Memory B cell (primary cell): ENCODE results near the gene C17orf114.
A peak's percentile ranks its signal among the peaks of the same experiment; 100 is the strongest.

Experiments used
- ATAC-seq: fragments of 150-1000 bp; cut with Tn5 transposase; 2 replicates; pipeline ENCODE4 v1.10.0; 2021; ENCODE audit warnings: low read depth, mild to moderate bottlenecking, moderate library complexity
- DNase-seq, 2 donors: peaks; one replicate each; pipeline ENCODE4 v3.0.0; 2022; ENCODE audit warnings: low spot score in 2 of 2
- H3K27ac Mint-ChIP-seq: one replicate; pipeline ENCODE4 v1.8.0; 2022; ENCODE audit warnings: mild to moderate bottlenecking, moderate library complexity, mixed read lengths
- H3K27me3 Mint-ChIP-seq: one replicate; pipeline ENCODE4 v1.8.0; 2022; ENCODE audit warnings: mixed read lengths
- H3K36me3 Mint-ChIP-seq: one replicate; pipeline ENCODE4 v1.8.0; 2022; ENCODE audit warnings: mild to moderate bottlenecking, mixed read lengths
- H3K4me1 Mint-ChIP-seq: one replicate; pipeline ENCODE4 v1.8.0; 2022; ENCODE audit warnings: mixed read lengths
- H3K4me3 Mint-ChIP-seq: one replicate; pipeline ENCODE4 v1.8.0; 2022; ENCODE audit warnings: mild to moderate bottlenecking, moderate library complexity, mixed read lengths
- H3K9me3 Mint-ChIP-seq: one replicate; pipeline ENCODE4 v1.8.0; 2022; ENCODE audit warnings: mixed read lengths

The C17orf114 gene

GRCh38 chr17:4788159-4788806, 13.8 kb downstream of the C17orf114 start:
- H3K27me3 Mint-ChIP-seq = peaks cover 11% of the 10 kb centered on the region
- H3K9me3 Mint-ChIP-seq = no peaks in the 10 kb centered on the region
- H3K4me1 Mint-ChIP-seq = peaks cover 16% of the 10 kb centered on the region
- ATAC-seq = no peak
- peak overlapping the region; percentile 33 for H3K4me3 Mint-ChIP-seq
- H3K27ac Mint-ChIP-seq = no peak overlapping the region
- DNase-seq = no peak
- no peaks in the 10 kb centered on the region for H3K36me3 Mint-ChIP-seq

GRCh38 chr17:4786516-4786915, 15.6 kb downstream of the C17orf114 start:
- no peak for DNase-seq
- no peak overlapping the region for H3K27ac Mint-ChIP-seq
- no peak for ATAC-seq
- peaks cover 18% of the 10 kb centered on the region for H3K27me3 Mint-ChIP-seq
- H3K9me3 Mint-ChIP-seq = no peaks in the 10 kb centered on the region
- no peak overlapping the region for H3K4me3 Mint-ChIP-seq
- peaks cover 18% of the 10 kb centered on the region for H3K4me1 Mint-ChIP-seq
- H3K36me3 Mint-ChIP-seq = no peaks in the 10 kb centered on the region

- Mint-ChIP-seq H3K4me1 (peaks cover 16% of the 10 kb centered on the region), H3K27me3 (peaks cover 18% of the 10 kb centered on the region), H3K4me3 (peak within 1 kb of the TSS; percentile 52), H3K9me3 (no peaks in the 10 kb centered on the region), H3K36me3 (no peaks in the 10 kb centered on the region), H3K27ac (no peak within 1 kb of the TSS)
- ATAC-seq (no peak), DNase-seq (no peak)
These were observed 16.0 kb downstream of the C17orf114 start, which contains the start of gene VMO1 for GRCh38 chr17:4786106-4786511. TSS of gene VMO1 (minus strand) at chr17:4786364. CDS start at chr17:4786352, 12 bp downstream.

GRCh38 chr17:4785311-4786105, 16.6 kb downstream of the C17orf114 start:
- DNase-seq = no peak
- H3K4me1 Mint-ChIP-seq = peaks cover 13% of the 10 kb centered on the region
- no peak overlapping the region for H3K27ac Mint-ChIP-seq
- peaks cover 18% of the 10 kb centered on the region for H3K27me3 Mint-ChIP-seq
- ATAC-seq = no peak
- H3K9me3 Mint-ChIP-seq = no peaks in the 10 kb centered on the region
- H3K36me3 Mint-ChIP-seq = no peaks in the 10 kb centered on the region
- peak overlapping the region; percentile 52 for H3K4me3 Mint-ChIP-seq

- DNase-seq (no peak), ATAC-seq (no peak)
- Mint-ChIP-seq H3K27ac (no peak overlapping the region), H3K36me3 (no peaks in the 10 kb centered on the region), H3K4me1 (peaks cover 7% of the 10 kb centered on the region), H3K4me3 (no peak overlapping the region), H3K27me3 (peaks cover 21% of the 10 kb centered on the region), H3K9me3 (no peaks in the 10 kb centered on the region)
These were observed 19.5 kb downstream of the C17orf114 start for GRCh38 chr17:4782652-4783051.

GRCh38 chr17:4780325-4780955, 21.7 kb downstream of the C17orf114 start:
- Mint-ChIP-seq H3K27ac (no peak overlapping the region), H3K4me3 (no peak overlapping the region), H3K27me3 (peaks cover 21% of the 10 kb centered on the region), H3K36me3 (no peaks in the 10 kb centered on the region), H3K4me1 (peaks cover 4% of the 10 kb centered on the region), H3K9me3 (no peaks in the 10 kb centered on the region)
- no peak for DNase-seq
- no peak for ATAC-seq

GRCh38 chr17:4777969-4778760, 24.0 kb downstream of the C17orf114 start:
- no peak overlapping the region for H3K4me3 Mint-ChIP-seq
- H3K36me3 Mint-ChIP-seq = no peaks in the 10 kb centered on the region
- ATAC-seq (no peak), DNase-seq (no peak)
- H3K9me3 Mint-ChIP-seq = no peaks in the 10 kb centered on the region
- H3K4me1 Mint-ChIP-seq = peaks cover 10% of the 10 kb centered on the region
- peaks cover 21% of the 10 kb centered on the region for H3K27me3 Mint-ChIP-seq
- H3K27ac Mint-ChIP-seq = no peak overlapping the region

GRCh38 chr17:4772235-4772613, 29.9 kb downstream of the C17orf114 start:
- Mint-ChIP-seq H3K27ac (no peak overlapping the region), H3K4me3 (no peak overlapping the region)

GRCh38 chr17:4771519-4772234, 30.5 kb downstream of the C17orf114 start, which contains the start of gene TM4SF5:
TSS of gene TM4SF5 (plus strand) at chr17:4771886. CDS start at chr17:4771923, 37 bp downstream.
- H3K27me3 Mint-ChIP-seq = peaks cover 17% of the 10 kb centered on the region
- DNase-seq = no peak
- H3K27ac Mint-ChIP-seq = no peak within 1 kb of the TSS
- no peaks in the 10 kb centered on the region for H3K9me3 Mint-ChIP-seq
- peaks cover 8% of the 10 kb centered on the region for H3K4me1 Mint-ChIP-seq
- no peak within 1 kb of the TSS for H3K4me3 Mint-ChIP-seq
- H3K36me3 Mint-ChIP-seq = no peaks in the 10 kb centered on the region
- ATAC-seq = no peak

More at GRCh38 chr17:4772235-4772613, 29.9 kb downstream of the C17orf114 start:
- no peaks in the 10 kb centered on the region for H3K36me3 Mint-ChIP-seq
- ATAC-seq = no peak
- peaks cover 17% of the 10 kb centered on the region for H3K27me3 Mint-ChIP-seq
- H3K4me1 Mint-ChIP-seq = peaks cover 8% of the 10 kb centered on the region
- no peak for DNase-seq
- no peaks in the 10 kb centered on the region for H3K9me3 Mint-ChIP-seq

GRCh38 chr17:4769628-4770027, 32.5 kb downstream of the C17orf114 start:
- no peaks in the 10 kb centered on the region for H3K36me3 Mint-ChIP-seq
- no peak overlapping the region for H3K4me3 Mint-ChIP-seq
- H3K27me3 Mint-ChIP-seq = peaks cover 14% of the 10 kb centered on the region
- no peaks in the 10 kb centered on the region for H3K9me3 Mint-ChIP-seq
- peaks cover 7% of the 10 kb centered on the region for H3K4me1 Mint-ChIP-seq
- ATAC-seq (no peak), DNase-seq (no peak)
- H3K27ac Mint-ChIP-seq = no peak overlapping the region

GRCh38 chr17:4768298-4768697, 33.8 kb downstream of the C17orf114 start:
- Mint-ChIP-seq H3K36me3 (no peaks in the 10 kb centered on the region), H3K9me3 (no peaks in the 10 kb centered on the region), H3K27ac (no peak overlapping the region), H3K4me1 (peaks cover 4% of the 10 kb centered on the region), H3K27me3 (peaks cover 11% of the 10 kb centered on the region), H3K4me3 (no peak overlapping the region)
- ATAC-seq (no peak), DNase-seq (no peak)

GRCh38 chr17:4766723-4767122, 35.4 kb downstream of the C17orf114 start:
- no peaks in the 10 kb centered on the region for H3K36me3 Mint-ChIP-seq
- H3K27me3 Mint-ChIP-seq = peaks cover 13% of the 10 kb centered on the region
- H3K4me1 Mint-ChIP-seq = peaks cover 4% of the 10 kb centered on the region
- ATAC-seq (no peak), DNase-seq (no peak)
- no peaks in the 10 kb centered on the region for H3K9me3 Mint-ChIP-seq
- H3K27ac Mint-ChIP-seq = no peak overlapping the region
- H3K4me3 Mint-ChIP-seq = no peak overlapping the region

GRCh38 chr17:4766201-4766600, 35.9 kb downstream of the C17orf114 start:
- no peak overlapping the region for H3K4me3 Mint-ChIP-seq
- no peak overlapping the region for H3K27ac Mint-ChIP-seq

More at GRCh38 chr17:4766201-4766600, 35.9 kb downstream of the C17orf114 start:
- DNase-seq (no peak), ATAC-seq (peak; percentile 31)
- Mint-ChIP-seq H3K36me3 (no peaks in the 10 kb centered on the region), H3K4me1 (peaks cover 4% of the 10 kb centered on the region), H3K9me3 (no peaks in the 10 kb centered on the region), H3K27me3 (peaks cover 11% of the 10 kb centered on the region)
